VCaP (cell line): ENCODE data around the gene ANXA2.

ENCODE experiments used
- H3K27ac ChIP-seq: fragments of 450-650 bp; 2 replicates; pipeline ENCODE4 v1.5.1; 2017
- CTCF ChIP-seq: fragments of 450-650 bp; conservative IDR thresholded peaks from 2 replicates; pipeline ENCODE4 v1.5.1; 2017; ENCODE audit warnings: mild to moderate bottlenecking, moderate library complexity

Gene ANXA2

GRCh38 chr15:60392986-60393790 lies 4.6 kb downstream of the ANXA2 start:
- H3K27ac ChIP-seq = peak overlapping the region; percentile 79
- TF ChIP-seq CTCF = no peak

- H3K27ac ChIP-seq = peak overlapping the region; percentile 79
- TF ChIP-seq CTCF = no peak
Measured at GRCh38 chr15:60392601-60392985, 5.2 kb downstream of the ANXA2 start.

- H3K27ac ChIP-seq = peak overlapping the region; percentile 79
- TF ChIP-seq CTCF = no peak
Measured at GRCh38 chr15:60391722-60392315, 6.0 kb downstream of the ANXA2 start.

DNA sequence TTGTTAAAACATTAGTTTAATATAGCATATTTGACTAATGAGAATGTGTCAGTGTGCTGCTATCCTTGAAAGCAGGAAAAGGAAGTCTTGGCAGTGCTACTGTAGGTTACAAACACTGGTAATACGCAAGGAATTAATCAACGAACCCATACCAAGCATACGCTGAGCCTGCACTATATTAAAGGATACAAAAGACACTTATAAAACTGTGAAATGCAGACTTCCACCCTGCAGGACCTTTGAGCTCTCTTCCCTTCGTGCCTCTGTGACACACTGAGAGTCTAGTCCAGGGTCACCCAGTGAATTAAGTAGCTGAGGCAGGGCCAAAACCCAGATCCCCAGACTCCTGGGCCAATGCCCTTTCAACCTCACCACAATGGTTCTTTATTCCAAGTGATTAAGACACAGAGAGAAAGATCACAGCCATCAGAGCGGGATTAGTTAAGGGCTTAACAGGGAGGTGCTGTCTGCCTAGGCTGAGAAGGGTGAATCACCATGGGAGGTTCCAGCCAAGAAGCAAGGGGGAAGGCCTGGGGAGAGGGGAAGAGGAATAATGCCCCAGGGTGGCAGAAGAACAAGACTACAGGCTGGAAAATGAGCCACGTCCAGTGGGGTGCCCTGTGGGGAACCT lies 6.8 kb downstream of the ANXA2 start:
- H3K27ac ChIP-seq = peak overlapping the region; percentile 79
- no peak for TF ChIP-seq CTCF

DNA sequence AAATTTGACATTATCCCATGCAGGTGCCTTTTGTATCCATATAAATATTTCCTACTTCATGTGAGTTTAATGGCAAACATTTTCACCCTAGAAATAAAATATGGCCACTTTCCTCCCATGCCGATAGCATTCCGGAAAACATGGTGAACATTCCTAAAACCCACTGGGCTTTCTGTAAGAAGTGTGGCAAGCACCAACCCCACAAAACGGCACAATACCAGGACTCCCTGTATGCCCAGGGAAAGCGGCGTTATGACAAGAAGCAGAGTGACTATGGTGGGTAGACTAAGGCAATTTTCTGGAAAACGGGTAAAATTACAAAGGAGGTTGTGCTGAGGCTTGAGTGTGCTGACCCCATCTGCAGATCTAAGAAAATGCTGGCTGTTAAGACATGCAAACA lies 7.6 kb downstream of the ANXA2 start:
- peak overlapping the region; percentile 79 for H3K27ac ChIP-seq
- TF ChIP-seq CTCF = no peak

DNA sequence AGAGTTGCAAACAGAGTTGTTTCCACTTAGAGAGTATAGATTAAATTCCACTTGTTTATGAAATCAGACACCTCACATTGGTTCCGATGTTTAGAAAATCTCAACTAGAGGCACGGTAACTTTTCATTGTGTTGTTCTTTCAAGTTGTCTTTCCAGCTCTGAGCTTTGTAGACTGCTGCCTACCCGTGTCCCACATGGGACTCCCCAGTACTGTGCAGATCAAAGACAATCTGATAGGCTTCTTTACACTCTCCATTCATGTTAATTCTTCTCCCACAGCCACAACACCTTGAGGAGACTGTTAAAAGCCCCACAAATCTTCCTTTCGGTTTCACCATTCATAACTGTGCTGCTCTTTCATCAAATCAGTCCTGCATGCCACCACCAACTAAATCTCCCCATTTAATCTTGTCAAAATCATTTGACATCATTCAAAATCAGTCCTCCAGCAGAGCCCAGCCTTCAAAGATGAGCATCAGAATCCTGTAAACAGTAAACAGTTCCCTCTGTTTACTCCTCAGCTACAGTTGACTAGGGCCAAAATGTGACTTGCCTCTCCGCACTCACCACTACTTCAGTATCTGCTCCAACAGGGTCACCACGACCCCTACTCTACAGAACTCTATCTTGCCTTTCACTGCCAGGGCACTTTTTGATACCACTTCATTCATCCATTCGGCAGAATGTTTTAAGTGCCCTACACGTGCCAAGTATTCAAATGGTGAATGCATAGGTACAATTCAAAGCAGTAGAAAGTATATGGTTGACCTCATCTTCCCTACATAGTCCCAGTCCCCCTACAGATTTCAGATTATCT lies 8.3 kb downstream of the ANXA2 start:
- no peak overlapping the region for H3K27ac ChIP-seq
- TF ChIP-seq CTCF = no peak

GRCh38 chr15:60387321-60387720 lies 10.5 kb downstream of the ANXA2 start:
- H3K27ac ChIP-seq = no peak overlapping the region
- no peak for TF ChIP-seq CTCF
